Large intestine (tissue), 1 donor: Measurements from ENCODE around the gene VCPKMT. TPM values are rescaled to one million over a fixed set of nuclear protein-coding genes. Genes with fewer than 3 reads are reported as not detected.

Experiments
- polyA plus RNA-seq: library from polyadenylated mRNA; unstranded; fragments of 120-200 nt; gene quantifications from one replicate; pipeline ENCODE4 v1.2.1, GENCODE V29; 2013

The VCPKMT gene
- polyA plus RNA-seq, 1 donor = 13.1 TPM

Other genes starting within 250 kb of the VCPKMT start
- gene ARF6, start 223.5 kb downstream of the VCPKMT start, polyA plus RNA-seq = 77.2 TPM
- 26.3 TPM for gene SOS2, start 115.0 kb upstream of the VCPKMT start, polyA plus RNA-seq
- gene L2HGDH, start 195.7 kb upstream of the VCPKMT start, polyA plus RNA-seq = 8.6 TPM
- 17.7 TPM for gene DMAC2L, start 195.8 kb upstream of the VCPKMT start, polyA plus RNA-seq